Measurements from ENCODE around the gene FRMD8. TPM values are rescaled to one million over a fixed set of nuclear protein-coding genes. Genes with fewer than 3 reads are reported as not detected.
"Not testable (repeated sequence)": the region's sequence is repeated elsewhere in the genome, so short reads cannot be mapped to it uniquely, and the experiment has no call there.

Gene FRMD8
- total RNA-seq, 2 donors from 2014 or later = 27.4 to 29.6 TPM

DNA sequence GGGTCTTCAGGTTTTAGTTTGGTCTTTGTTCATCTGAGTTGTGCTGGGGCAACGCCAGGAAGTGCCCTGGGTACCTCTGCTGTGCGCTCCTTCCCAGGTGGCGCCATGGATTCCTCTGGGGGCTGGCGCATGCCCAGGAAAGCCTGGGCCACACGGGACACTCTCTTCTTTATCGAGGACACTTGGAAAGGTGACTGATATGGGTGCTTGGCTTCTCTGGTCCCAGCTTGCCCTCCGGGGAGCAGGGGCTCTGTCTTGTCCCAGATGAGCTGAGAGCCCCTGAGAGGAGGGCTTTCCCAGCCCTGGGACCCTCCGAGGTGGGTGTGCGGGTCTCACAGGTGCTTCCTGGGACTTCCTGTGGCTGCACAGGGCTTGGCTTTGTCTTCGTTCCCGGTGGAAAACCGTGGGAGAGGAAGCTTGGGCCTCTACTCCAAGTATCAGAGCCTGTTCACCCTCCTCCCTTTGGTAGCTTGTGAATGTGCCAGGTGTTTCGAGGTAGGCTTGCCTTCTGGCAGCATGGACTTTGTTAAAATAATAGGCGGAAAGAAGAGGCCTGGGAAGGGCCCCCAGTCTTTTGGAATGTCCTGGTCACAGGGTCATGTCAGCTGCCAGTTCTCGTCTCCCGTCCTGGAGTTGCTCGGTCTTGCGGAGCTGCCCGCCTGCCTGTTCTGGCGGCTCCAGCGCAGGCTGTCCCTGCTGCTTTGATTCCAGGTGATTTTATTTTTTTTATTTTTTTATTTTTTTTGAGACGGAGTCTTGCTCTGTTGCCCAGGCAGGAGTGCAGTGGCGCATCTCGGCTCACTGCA, 26.0 kb downstream of the FRMD8 start:
- H3K4me1 Mint-ChIP-seq = peaks cover 20% of the 10 kb centered on the region
- Histone ChIP-seq H3K4me3 (ENCODE audit: low read length) (no peak overlapping the region), H3K27me3 (ENCODE audit: control insufficient read depth, insufficient read depth, low read length, poor library complexity, severe bottlenecking) (no peaks in the 10 kb centered on the region), H3K9me3 (ENCODE audit: control insufficient read depth, low read length) (no peaks in the 10 kb centered on the region), H3K9ac (ENCODE audit: extremely low read depth, low read length, poor library complexity, severe bottlenecking) (no peak overlapping the region), H3K4me1 (ENCODE audit: control insufficient read depth, insufficient read depth, low read length) (no peaks in the 10 kb centered on the region), H3K36me3 (ENCODE audit: control insufficient read depth, insufficient read depth, low read length) (peaks cover 18% of the 10 kb centered on the region), H3K27ac (ENCODE audit: low read depth, low read length) (no peak overlapping the region)
- H3K27ac Mint-ChIP-seq = peak overlapping the region; percentile 26
- no peak for TF ChIP-seq CTCF (conservative IDR thresholded peaks at IDR 0.05)
- peaks cover 33% of the 10 kb centered on the region for H3K36me3 Mint-ChIP-seq (ENCODE audit: low read depth)
- no peaks in the 10 kb centered on the region for H3K27me3 Mint-ChIP-seq (ENCODE audit: insufficient read depth)
- 92 to 93% methylated on average over 15 to 24 of the region's 24 CpGs for WGBS, 2 experiments (ENCODE audit: insufficient coverage in 1 of 2, insufficient read length in 1 of 2)
- no peak overlapping the region for H3K4me3 Mint-ChIP-seq
- peak; percentile 36 for DNase-seq
- H3K9me3 Mint-ChIP-seq = no peaks in the 10 kb centered on the region

- Mint-ChIP-seq H3K4me1 (peaks cover 27% of the 10 kb centered on the region), H3K36me3 (ENCODE audit: low read depth) (peaks cover 33% of the 10 kb centered on the region)
- 92 to 94% methylated on average over 9 to 15 of the region's 15 CpGs for WGBS, 2 experiments (ENCODE audit: insufficient coverage in 1 of 2, insufficient read length in 1 of 2)
- H3K36me3 ChIP-seq (ENCODE audit: control insufficient read depth, insufficient read depth, low read length) = peaks cover 18% of the 10 kb centered on the region
- H3K9me3 Mint-ChIP-seq; H3K27me3 ChIP-seq (ENCODE audit: control insufficient read depth, insufficient read depth, low read length, poor library complexity, severe bottlenecking); H3K4me3 ChIP-seq (ENCODE audit: low read length); DNase-seq; H3K4me3 Mint-ChIP-seq; H3K27ac Mint-ChIP-seq; H3K9me3 ChIP-seq (ENCODE audit: control insufficient read depth, low read length); H3K27me3 Mint-ChIP-seq (ENCODE audit: insufficient read depth); H3K9ac ChIP-seq (ENCODE audit: extremely low read depth, low read length, poor library complexity, severe bottlenecking); H3K27ac ChIP-seq (ENCODE audit: low read depth, low read length); H3K4me1 ChIP-seq (ENCODE audit: control insufficient read depth, insufficient read depth, low read length): not testable (repeated sequence)
Measured at GRCh38 chr11:65413077-65413664, 26.7 kb downstream of the FRMD8 start.

DNA sequence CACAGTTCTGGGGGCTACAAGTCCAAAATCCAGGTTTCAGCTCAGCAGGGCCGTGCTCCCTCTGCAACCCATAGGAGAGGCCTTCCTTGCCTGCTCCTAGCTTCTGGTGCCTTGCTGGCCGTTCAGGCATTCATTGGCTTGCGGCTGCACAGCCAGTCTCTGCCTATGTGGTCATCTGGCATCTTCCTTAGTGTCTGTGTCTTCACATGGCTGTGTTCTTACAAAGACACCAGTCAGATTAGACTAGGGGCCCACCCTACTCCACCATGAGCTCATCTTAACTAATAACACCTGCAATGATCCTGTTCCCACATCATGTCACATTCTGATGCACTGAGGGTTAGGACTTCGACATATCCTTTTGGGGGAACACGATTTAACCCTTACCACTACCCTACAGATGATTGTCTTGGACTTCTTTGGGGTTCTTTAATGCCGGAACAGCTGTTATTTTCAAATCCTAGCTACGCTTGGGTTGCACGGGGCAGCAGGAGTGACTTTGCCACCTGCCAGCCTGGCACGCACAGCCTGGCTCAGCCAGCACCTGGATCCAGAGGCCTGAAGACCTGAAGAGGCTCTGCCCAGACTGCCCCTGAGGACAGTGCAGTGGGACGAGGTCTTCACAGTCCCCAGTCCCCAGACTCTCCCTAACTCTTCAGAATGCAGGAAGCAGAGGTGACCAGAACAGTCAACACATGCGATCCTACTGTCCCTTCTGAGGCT, 28.5 kb downstream of the FRMD8 start:
- Mint-ChIP-seq H3K36me3 (ENCODE audit: low read depth) (peaks cover 17% of the 10 kb centered on the region), H3K4me3 (no peak overlapping the region), H3K27me3 (ENCODE audit: insufficient read depth) (no peaks in the 10 kb centered on the region), H3K27ac (no peak overlapping the region), H3K4me1 (peaks cover 41% of the 10 kb centered on the region), H3K9me3 (no peaks in the 10 kb centered on the region)
- no peak for DNase-seq
- H3K9me3 ChIP-seq (ENCODE audit: control insufficient read depth, low read length) = no peaks in the 10 kb centered on the region
- no peak overlapping the region for H3K4me3 ChIP-seq (ENCODE audit: low read length)
- no peak for TF ChIP-seq CTCF (conservative IDR thresholded peaks at IDR 0.05)
- 91 to 92% methylated on average over 9 to 11 of the region's 11 CpGs for WGBS, 2 experiments (ENCODE audit: insufficient coverage in 1 of 2, insufficient read length in 1 of 2)
- no peak overlapping the region for H3K9ac ChIP-seq (ENCODE audit: extremely low read depth, low read length, poor library complexity, severe bottlenecking)
- no peak overlapping the region for H3K27ac ChIP-seq (ENCODE audit: low read depth, low read length)
- peaks cover 17% of the 10 kb centered on the region for H3K4me1 ChIP-seq (ENCODE audit: control insufficient read depth, insufficient read depth, low read length)
- no peaks in the 10 kb centered on the region for H3K27me3 ChIP-seq (ENCODE audit: control insufficient read depth, insufficient read depth, low read length, poor library complexity, severe bottlenecking)
- H3K36me3 ChIP-seq (ENCODE audit: control insufficient read depth, insufficient read depth, low read length) = peaks cover under 1% of the 10 kb centered on the region

All from endodermal cell (in vitro differentiated cells).